Measurements from ENCODE around the gene GPC3.

DNA sequence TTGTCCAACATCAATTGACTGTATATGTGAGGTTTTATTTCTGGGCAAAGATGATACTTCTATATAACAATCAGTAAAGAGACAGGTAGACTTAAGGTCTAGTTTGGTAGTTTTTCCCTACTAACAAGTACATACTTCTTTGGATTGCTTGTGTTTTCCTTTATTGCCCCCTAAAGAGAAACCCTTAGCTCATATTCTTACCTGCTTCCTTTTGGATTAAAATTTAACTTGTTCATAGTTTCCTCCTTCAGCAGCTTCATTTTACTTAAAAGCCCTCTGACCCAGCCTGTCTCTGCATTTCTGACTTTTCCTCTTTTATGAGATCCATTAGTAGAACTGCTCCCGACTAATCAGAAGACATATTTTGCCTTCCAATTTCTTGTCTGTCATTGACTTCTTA is 494.4 kb downstream of the GPC3 start:
- TF ChIP-seq MYC (IDR thresholded peaks at IDR 0.05; ENCODE audit: low read depth, low read length) (no peak), POLR2A (IDR thresholded peaks at IDR 0.05; ENCODE audit: low read depth, low read length) (no peak), EZH2 (IDR thresholded peaks at IDR 0.05; ENCODE audit: borderline replicate concordance, low read depth, low read length, severe bottlenecking) (no peak), POLR2AphosphoS5 (IDR thresholded peaks at IDR 0.05; ENCODE audit: insufficient read depth, low read depth, low read length) (no peak), FOS (IDR thresholded peaks at IDR 0.05; ENCODE audit: borderline replicate concordance, insufficient read depth, low read length) (no peak), JUN (IDR thresholded peaks at IDR 0.05; ENCODE audit: borderline replicate concordance, insufficient read depth, insufficient read length, low read depth) (no peak)
- TF ChIP-seq, protein P1, sequence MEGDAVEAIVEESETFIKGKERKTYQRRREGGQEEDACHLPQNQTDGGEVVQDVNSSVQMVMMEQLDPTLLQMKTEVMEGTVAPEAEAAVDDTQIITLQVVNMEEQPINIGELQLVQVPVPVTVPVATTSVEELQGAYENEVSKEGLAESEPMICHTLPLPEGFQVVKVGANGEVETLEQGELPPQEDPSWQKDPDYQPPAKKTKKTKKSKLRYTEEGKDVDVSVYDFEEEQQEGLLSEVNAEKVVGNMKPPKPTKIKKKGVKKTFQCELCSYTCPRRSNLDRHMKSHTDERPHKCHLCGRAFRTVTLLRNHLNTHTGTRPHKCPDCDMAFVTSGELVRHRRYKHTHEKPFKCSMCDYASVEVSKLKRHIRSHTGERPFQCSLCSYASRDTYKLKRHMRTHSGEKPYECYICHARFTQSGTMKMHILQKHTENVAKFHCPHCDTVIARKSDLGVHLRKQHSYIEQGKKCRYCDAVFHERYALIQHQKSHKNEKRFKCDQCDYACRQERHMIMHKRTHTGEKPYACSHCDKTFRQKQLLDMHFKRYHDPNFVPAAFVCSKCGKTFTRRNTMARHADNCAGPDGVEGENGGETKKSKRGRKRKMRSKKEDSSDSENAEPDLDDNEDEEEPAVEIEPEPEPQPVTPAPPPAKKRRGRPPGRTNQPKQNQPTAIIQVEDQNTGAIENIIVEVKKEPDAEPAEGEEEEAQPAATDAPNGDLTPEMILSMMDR (IDR thresholded peaks at IDR 0.05; ENCODE audit: extremely low read depth in 1 of 2, insufficient read depth in 1 of 2, low read depth in 1 of 2, low read length in 2 of 2), result no peak
- TF ChIP-seq, protein P2, sequence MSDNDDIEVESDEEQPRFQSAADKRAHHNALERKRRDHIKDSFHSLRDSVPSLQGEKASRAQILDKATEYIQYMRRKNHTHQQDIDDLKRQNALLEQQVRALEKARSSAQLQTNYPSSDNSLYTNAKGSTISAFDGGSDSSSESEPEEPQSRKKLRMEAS (IDR thresholded peaks at IDR 0.05; ENCODE audit: insufficient read depth, insufficient read length), result no peak
